Measurements from ENCODE around the gene KIF2A. TPM values are rescaled to one million over a fixed set of nuclear protein-coding genes. Genes with fewer than 3 reads are reported as not detected.
A peak's percentile ranks its signal among the peaks of the same experiment; 100 is the strongest.

The KIF2A gene
- total and polyA plus RNA-seq, 2 of the 13 experiments (the other 11 are each of a cell fraction or from before 2014, with no cell fraction given) = 8.5 to 19.2 TPM

DNA sequence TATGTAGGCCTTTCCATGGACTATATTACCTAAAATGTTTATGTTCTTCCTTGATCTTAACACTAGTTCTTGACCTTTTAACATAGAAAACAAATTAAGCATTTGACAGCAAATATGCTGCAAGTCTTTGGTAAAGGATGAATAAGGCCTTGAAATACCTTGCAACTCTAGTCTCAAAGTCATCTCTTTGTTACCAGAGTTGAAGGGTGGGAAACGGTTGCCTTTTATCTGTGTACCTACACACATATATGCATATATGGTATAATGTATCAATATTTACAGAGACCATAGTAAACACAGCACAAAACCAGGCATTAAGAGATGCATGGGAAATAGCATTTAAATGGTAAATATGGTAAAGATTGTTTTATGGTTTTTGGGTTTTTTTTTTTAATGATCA is 16.5 kb downstream of the KIF2A start (continued):
- TF ChIP-seq PRMT3 (CRISPR knock-in tag; IDR thresholded peaks at IDR 0.05; ENCODE audit: borderline replicate concordance, low read depth) = no peak
- TF ChIP-seq, protein P1, sequence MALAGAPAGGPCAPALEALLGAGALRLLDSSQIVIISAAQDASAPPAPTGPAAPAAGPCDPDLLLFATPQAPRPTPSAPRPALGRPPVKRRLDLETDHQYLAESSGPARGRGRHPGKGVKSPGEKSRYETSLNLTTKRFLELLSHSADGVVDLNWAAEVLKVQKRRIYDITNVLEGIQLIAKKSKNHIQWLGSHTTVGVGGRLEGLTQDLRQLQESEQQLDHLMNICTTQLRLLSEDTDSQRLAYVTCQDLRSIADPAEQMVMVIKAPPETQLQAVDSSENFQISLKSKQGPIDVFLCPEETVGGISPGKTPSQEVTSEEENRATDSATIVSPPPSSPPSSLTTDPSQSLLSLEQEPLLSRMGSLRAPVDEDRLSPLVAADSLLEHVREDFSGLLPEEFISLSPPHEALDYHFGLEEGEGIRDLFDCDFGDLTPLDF (CRISPR knock-in tag; IDR thresholded peaks at IDR 0.05) = no peak
- TF ChIP-seq KDM5B (CRISPR knock-in tag; IDR thresholded peaks at IDR 0.05; ENCODE audit: borderline replicate concordance) = no peak
- TF ChIP-seq TFE3 (CRISPR knock-in tag; IDR thresholded peaks at IDR 0.05) = 0 out of 2 replicates have a peak, but pooled peaks have one; percentile 25
- no peak for TF ChIP-seq ZIK1 (CRISPR knock-in tag; IDR thresholded peaks at IDR 0.05; ENCODE audit: borderline replicate concordance, low read depth)
- TF ChIP-seq DPF2 (CRISPR knock-in tag; IDR thresholded peaks at IDR 0.05; ENCODE audit: borderline replicate concordance, low read depth) = no peak
- TF ChIP-seq TRAFD1 (CRISPR knock-in tag; IDR thresholded peaks at IDR 0.05; ENCODE audit: borderline replicate concordance) = no peak
- TF ChIP-seq ZNF468 (CRISPR knock-in tag; IDR thresholded peaks at IDR 0.05) = no peak
- peak; percentile 69; the same call in 1 of the 2 replicates for TF ChIP-seq NFIC (IDR thresholded peaks at IDR 0.05; ENCODE audit: low read length)
- peak; percentile 70 to 95 for TF ChIP-seq NR2F1 (CRISPR knock-in tag; IDR thresholded peaks at IDR 0.05)
- no peak for TF ChIP-seq POGZ (CRISPR knock-in tag; IDR thresholded peaks at IDR 0.05)
- TF ChIP-seq, protein P2, sequence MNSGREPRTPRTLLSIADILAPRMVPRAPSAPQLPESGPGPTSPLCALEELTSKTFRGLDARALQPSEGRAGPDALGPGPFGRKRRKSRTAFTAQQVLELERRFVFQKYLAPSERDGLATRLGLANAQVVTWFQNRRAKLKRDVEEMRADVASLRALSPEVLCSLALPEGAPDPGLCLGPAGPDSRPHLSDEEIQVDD (CRISPR knock-in tag; IDR thresholded peaks at IDR 0.05; ENCODE audit: borderline replicate concordance) = no peak
- TF ChIP-seq HMG20B (CRISPR knock-in tag; conservative IDR thresholded peaks at IDR 0.05) = peak; percentile 84
- no peak for TF ChIP-seq DDIT3 (CRISPR knock-in tag; IDR thresholded peaks at IDR 0.05)
- no peak for TF ChIP-seq MZF1 (CRISPR knock-in tag; IDR thresholded peaks at IDR 0.05; ENCODE audit: borderline replicate concordance)
- TF ChIP-seq XBP1 (CRISPR knock-in tag; IDR thresholded peaks at IDR 0.05) = no peak
- no peak for TF ChIP-seq PCBP2 (optimal IDR thresholded peaks at IDR 0.05; ENCODE audit: low read depth, low read length, poor library complexity, severe bottlenecking)
- peak; percentile 60; the same call in 1 of the 2 replicates for TF ChIP-seq NCOR1 (IDR thresholded peaks at IDR 0.05; ENCODE audit: borderline replicate concordance, low read length)
- TF ChIP-seq GATA4 (IDR thresholded peaks at IDR 0.05; ENCODE audit: borderline replicate concordance, low read depth) = no peak
- TF ChIP-seq PITX1 (CRISPR knock-in tag; IDR thresholded peaks at IDR 0.05) = peak; percentile 49; the same call in 1 of the 2 replicates
- TF ChIP-seq GZF1 (CRISPR knock-in tag; IDR thresholded peaks at IDR 0.05) = no peak
- no peak for TF ChIP-seq JARID2 (CRISPR knock-in tag; IDR thresholded peaks at IDR 0.05; ENCODE audit: insufficient replicate concordance)
- TF ChIP-seq ZFP82 (CRISPR knock-in tag; IDR thresholded peaks at IDR 0.05; ENCODE audit: borderline replicate concordance) = no peak
- TF ChIP-seq RBM39 (IDR thresholded peaks at IDR 0.05; ENCODE audit: low read depth, low read length, poor library complexity, severe bottlenecking) = no peak
- TF ChIP-seq MED1 (CRISPR knock-in tag; IDR thresholded peaks at IDR 0.05) = no peak
- TF ChIP-seq, protein P3, sequence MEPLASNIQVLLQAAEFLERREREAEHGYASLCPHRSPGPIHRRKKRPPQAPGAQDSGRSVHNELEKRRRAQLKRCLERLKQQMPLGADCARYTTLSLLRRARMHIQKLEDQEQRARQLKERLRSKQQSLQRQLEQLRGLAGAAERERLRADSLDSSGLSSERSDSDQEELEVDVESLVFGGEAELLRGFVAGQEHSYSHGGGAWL (CRISPR knock-in tag; IDR thresholded peaks at IDR 0.05) = no peak
